ENCODE measurements around the gene TTC12.

DNA sequence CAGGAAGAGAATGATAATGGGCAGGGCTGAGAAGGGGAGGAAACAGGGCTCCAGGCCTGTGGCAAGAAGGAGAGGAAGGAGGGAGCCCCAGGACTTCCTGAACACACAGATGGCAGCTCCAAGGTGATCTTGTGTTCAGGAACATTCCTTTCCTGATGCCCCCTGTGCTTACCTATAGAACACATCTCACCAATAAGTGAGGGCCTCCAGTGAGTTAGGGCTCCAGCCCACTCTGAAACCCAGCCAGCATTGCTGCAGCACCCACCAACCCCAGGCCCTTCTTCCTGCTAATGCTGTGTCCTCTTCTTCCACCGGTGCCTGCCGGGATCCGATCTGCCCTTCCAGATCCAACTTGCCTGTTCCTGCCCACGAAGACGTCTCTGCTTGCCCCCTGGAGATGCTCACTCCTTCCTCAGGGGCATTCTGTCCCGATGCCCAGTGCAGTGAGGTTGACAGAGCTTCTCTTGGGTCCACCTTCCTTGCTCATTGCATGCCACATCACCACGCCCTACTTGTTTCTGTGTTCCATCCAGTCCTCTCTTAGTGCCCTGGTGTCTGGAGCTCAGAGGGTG lies 90.6 kb downstream of the TTC12 start:
- no peak for TF ChIP-seq RXRA (IDR thresholded peaks at IDR 0.05; ENCODE audit: insufficient read depth, low read depth, low read length)
- no peak for TF ChIP-seq RAD21 (IDR thresholded peaks at IDR 0.05 in 1 of 2, conservative IDR thresholded peaks at IDR 0.05 in 1 of 2; ENCODE audit: low read depth in 2 of 2, low read length in 2 of 2)
- TF ChIP-seq, protein P1, sequence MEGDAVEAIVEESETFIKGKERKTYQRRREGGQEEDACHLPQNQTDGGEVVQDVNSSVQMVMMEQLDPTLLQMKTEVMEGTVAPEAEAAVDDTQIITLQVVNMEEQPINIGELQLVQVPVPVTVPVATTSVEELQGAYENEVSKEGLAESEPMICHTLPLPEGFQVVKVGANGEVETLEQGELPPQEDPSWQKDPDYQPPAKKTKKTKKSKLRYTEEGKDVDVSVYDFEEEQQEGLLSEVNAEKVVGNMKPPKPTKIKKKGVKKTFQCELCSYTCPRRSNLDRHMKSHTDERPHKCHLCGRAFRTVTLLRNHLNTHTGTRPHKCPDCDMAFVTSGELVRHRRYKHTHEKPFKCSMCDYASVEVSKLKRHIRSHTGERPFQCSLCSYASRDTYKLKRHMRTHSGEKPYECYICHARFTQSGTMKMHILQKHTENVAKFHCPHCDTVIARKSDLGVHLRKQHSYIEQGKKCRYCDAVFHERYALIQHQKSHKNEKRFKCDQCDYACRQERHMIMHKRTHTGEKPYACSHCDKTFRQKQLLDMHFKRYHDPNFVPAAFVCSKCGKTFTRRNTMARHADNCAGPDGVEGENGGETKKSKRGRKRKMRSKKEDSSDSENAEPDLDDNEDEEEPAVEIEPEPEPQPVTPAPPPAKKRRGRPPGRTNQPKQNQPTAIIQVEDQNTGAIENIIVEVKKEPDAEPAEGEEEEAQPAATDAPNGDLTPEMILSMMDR (IDR thresholded peaks at IDR 0.05; ENCODE audit: control extremely low read depth in 1 of 3, insufficient read depth in 1 of 3, low read depth in 1 of 3, low read length in 3 of 3): no peak
- no peak for TF ChIP-seq NANOG (IDR thresholded peaks at IDR 0.05; ENCODE audit: insufficient read depth, low read depth, low read length, poor library complexity, severe bottlenecking)
- TF ChIP-seq RBBP5 (IDR thresholded peaks at IDR 0.05; ENCODE audit: borderline replicate concordance, low read depth, low read length): no peak
- no peak for TF ChIP-seq POLR2AphosphoS5 (IDR thresholded peaks at IDR 0.05; ENCODE audit: low read depth, low read length)
- no peak for TF ChIP-seq JUND (IDR thresholded peaks at IDR 0.05; ENCODE audit: low read length)
- no peak for TF ChIP-seq TEAD4 (IDR thresholded peaks at IDR 0.05; ENCODE audit: low read depth, low read length)
